Endometrial microvascular endothelial cells (primary cell): Measurements from ENCODE around the gene RGS3. TPM values are rescaled to one million over a fixed set of nuclear protein-coding genes. Genes with fewer than 3 reads are reported as not detected.

Source experiments
- total RNA-seq: library from RNA; depleted of rRNA; stranded (reverse); fragments of >200 nt; gene quantifications from one replicate; pipeline ENCODE4 v1.2.3, GENCODE V29; 2015; ENCODE audit errors: inconsistent ontology term

RGS3 gene
- total RNA-seq, 1 donor from 2014 or later: 106 TPM

Other genes starting within 250 kb of the RGS3 start
- 21.1 TPM for gene FKBP15, start 242.4 kb upstream of the RGS3 start, total RNA-seq
- gene SLC31A1, start 242.2 kb upstream of the RGS3 start, total RNA-seq: 17.2 TPM
- gene CDC26, start 188.2 kb upstream of the RGS3 start, total RNA-seq: 38.0 TPM
- 33.1 TPM for gene PRPF4, start 188.1 kb upstream of the RGS3 start, total RNA-seq
- not detected for gene RNF183, start 160.4 kb upstream of the RGS3 start, total RNA-seq
- gene WDR31, start 123.5 kb upstream of the RGS3 start, total RNA-seq: not detected
- not detected for gene BSPRY, start 114.2 kb upstream of the RGS3 start, total RNA-seq
- 5.9 TPM for gene HDHD3, start 86.7 kb upstream of the RGS3 start, total RNA-seq
- 9.6 TPM for gene ALAD, start 62.4 kb upstream of the RGS3 start, total RNA-seq
- 78.8 TPM for gene POLE3, start 53.1 kb upstream of the RGS3 start, total RNA-seq
- gene C9orf43, start 53.0 kb upstream of the RGS3 start, total RNA-seq: 0.09 TPM